ENCODE data around the gene ACSS2. TPM values are rescaled to one million over a fixed set of nuclear protein-coding genes. Genes with fewer than 3 reads are reported as not detected.

ACSS2 gene
- polyA plus RNA-seq, 2 of the 4 experiments (the other 2 are of a cell fraction), result 22.1 to 24.1 TPM

- no peak overlapping the region for H3K4me3 ChIP-seq
- no peak for DNase-seq (ENCODE audit: low read depth in 1 of 2, low spot score in 1 of 2)
- no peak overlapping the region for H3K4me2 ChIP-seq
- no peak overlapping the region for H3K27ac ChIP-seq
- ChIA-PET CTCF (interaction anchor here (0.9 to 13.1 kb wide), 3 partner anchors 12 to 86 kb away, joined by 3 to 207 read pairs (median 3); partner anchors contain the start of genes ACSS2 and GGT7), POLR2A (no interaction called here)
- WGBS (ENCODE audit: missing lambda C conversion rate), result 84% methylated on average over 8 of the region's 8 CpGs
- peaks cover 11% of the 10 kb centered on the region for H3K4me1 ChIP-seq
- ATAC-seq, result no peak
- FAIRE-seq, result no peak
- TF ChIP-seq FOSL2 (IDR thresholded peaks at IDR 0.05), result no peak
- no peak for TF ChIP-seq FOSL2 (CRISPR knock-in tag; IDR thresholded peaks at IDR 0.05)
- TF ChIP-seq NPAS2 (CRISPR knock-in tag; IDR thresholded peaks at IDR 0.05; ENCODE audit: borderline replicate concordance), result no peak
- TF ChIP-seq, protein P1, sequence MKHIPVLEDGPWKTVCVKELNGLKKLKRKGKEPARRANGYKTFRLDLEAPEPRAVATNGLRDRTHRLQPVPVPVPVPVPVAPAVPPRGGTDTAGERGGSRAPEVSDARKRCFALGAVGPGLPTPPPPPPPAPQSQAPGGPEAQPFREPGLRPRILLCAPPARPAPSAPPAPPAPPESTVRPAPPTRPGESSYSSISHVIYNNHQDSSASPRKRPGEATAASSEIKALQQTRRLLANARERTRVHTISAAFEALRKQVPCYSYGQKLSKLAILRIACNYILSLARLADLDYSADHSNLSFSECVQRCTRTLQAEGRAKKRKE (CRISPR knock-in tag; IDR thresholded peaks at IDR 0.05; ENCODE audit: low read depth), result no peak
- TF ChIP-seq, protein P2, sequence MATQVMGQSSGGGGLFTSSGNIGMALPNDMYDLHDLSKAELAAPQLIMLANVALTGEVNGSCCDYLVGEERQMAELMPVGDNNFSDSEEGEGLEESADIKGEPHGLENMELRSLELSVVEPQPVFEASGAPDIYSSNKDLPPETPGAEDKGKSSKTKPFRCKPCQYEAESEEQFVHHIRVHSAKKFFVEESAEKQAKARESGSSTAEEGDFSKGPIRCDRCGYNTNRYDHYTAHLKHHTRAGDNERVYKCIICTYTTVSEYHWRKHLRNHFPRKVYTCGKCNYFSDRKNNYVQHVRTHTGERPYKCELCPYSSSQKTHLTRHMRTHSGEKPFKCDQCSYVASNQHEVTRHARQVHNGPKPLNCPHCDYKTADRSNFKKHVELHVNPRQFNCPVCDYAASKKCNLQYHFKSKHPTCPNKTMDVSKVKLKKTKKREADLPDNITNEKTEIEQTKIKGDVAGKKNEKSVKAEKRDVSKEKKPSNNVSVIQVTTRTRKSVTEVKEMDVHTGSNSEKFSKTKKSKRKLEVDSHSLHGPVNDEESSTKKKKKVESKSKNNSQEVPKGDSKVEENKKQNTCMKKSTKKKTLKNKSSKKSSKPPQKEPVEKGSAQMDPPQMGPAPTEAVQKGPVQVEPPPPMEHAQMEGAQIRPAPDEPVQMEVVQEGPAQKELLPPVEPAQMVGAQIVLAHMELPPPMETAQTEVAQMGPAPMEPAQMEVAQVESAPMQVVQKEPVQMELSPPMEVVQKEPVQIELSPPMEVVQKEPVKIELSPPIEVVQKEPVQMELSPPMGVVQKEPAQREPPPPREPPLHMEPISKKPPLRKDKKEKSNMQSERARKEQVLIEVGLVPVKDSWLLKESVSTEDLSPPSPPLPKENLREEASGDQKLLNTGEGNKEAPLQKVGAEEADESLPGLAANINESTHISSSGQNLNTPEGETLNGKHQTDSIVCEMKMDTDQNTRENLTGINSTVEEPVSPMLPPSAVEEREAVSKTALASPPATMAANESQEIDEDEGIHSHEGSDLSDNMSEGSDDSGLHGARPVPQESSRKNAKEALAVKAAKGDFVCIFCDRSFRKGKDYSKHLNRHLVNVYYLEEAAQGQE (IDR thresholded peaks at IDR 0.05), result no peak
- no peak for TF ChIP-seq PBX3 (IDR thresholded peaks at IDR 0.05)
- TF ChIP-seq JUN (IDR thresholded peaks at IDR 0.05), result no peak
- TF ChIP-seq ELK1 (IDR thresholded peaks at IDR 0.05; ENCODE audit: low read depth, low read length), result no peak
- TF ChIP-seq POLR2AphosphoS2 (conservative IDR thresholded peaks at IDR 0.05; ENCODE audit: low read length), result no peak
- TF ChIP-seq CTCF (IDR thresholded peaks at IDR 0.05), result no peak
- no peak for TF ChIP-seq HEYL (CRISPR knock-in tag; IDR thresholded peaks at IDR 0.05)
- TF ChIP-seq, protein P3, sequence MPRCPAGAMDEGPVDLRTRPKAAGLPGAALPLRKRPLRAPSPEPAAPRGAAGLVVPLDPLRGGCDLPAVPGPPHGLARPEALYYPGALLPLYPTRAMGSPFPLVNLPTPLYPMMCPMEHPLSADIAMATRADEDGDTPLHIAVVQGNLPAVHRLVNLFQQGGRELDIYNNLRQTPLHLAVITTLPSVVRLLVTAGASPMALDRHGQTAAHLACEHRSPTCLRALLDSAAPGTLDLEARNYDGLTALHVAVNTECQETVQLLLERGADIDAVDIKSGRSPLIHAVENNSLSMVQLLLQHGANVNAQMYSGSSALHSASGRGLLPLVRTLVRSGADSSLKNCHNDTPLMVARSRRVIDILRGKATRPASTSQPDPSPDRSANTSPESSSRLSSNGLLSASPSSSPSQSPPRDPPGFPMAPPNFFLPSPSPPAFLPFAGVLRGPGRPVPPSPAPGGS (IDR thresholded peaks at IDR 0.05), result no peak
- TF ChIP-seq, protein P4, sequence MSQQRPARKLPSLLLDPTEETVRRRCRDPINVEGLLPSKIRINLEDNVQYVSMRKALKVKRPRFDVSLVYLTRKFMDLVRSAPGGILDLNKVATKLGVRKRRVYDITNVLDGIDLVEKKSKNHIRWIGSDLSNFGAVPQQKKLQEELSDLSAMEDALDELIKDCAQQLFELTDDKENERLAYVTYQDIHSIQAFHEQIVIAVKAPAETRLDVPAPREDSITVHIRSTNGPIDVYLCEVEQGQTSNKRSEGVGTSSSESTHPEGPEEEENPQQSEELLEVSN (IDR thresholded peaks at IDR 0.05; ENCODE audit: borderline replicate concordance, low read depth), result no peak
- no peak for TF ChIP-seq GATA3 (IDR thresholded peaks at IDR 0.05; ENCODE audit: borderline replicate concordance)
- H3K9me3 ChIP-seq, result no peaks in the 10 kb centered on the region
These were observed 75.2 kb downstream of the ACSS2 start for GRCh38 chr20:34951652-34952051.

DNA sequence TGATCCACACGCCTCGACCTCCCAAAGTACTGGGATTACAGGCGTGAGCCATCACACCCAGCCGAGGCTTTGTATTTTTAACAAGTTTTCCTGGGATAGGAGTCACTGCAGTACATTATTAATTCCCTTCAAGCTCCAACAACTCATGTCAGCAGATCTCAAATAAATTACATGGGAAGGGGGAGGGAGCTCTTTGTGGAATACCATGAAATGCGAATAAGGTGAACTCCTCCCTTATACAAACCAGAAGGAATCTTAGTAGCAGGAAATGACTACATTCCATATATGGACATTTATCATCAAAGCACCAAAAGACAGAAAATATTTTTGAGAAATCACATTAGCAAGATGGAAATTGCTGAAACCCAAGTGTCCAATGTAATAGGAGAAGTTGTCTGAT lies 76.3 kb downstream of the ACSS2 start:
- H3K4me3 ChIP-seq, result no peak overlapping the region
- H3K9me3 ChIP-seq, result no peaks in the 10 kb centered on the region
- H3K27ac ChIP-seq, result no peak overlapping the region
- no peak for FAIRE-seq
- WGBS (ENCODE audit: missing lambda C conversion rate), result 95% methylated on average over 5 of the region's 5 CpGs
- DNase-seq (ENCODE audit: low read depth in 1 of 2, low spot score in 1 of 2), result no peak
- POLR2A ChIA-PET, result no interaction called here
- CTCF ChIA-PET, result interaction anchor here (1.3 to 13.1 kb wide), 2 partner anchors 11 to 79 kb away, joined by 3 to 207 read pairs; partner anchors contain the start of genes ACSS2 and GGT7
- ATAC-seq, result no peak
- no peak for TF ChIP-seq RCOR1 (IDR thresholded peaks at IDR 0.05; ENCODE audit: low read depth, low read length)
- TF ChIP-seq HDAC2 (IDR thresholded peaks at IDR 0.05), result no peak
- TF ChIP-seq POLR2AphosphoS2 (conservative IDR thresholded peaks at IDR 0.05; ENCODE audit: low read length), result no peak
- TF ChIP-seq GATA3 (IDR thresholded peaks at IDR 0.05; ENCODE audit: borderline replicate concordance), result no peak
- no peak for TF ChIP-seq ZSCAN20 (CRISPR knock-in tag; IDR thresholded peaks at IDR 0.05)
- no peak for TF ChIP-seq PBX3 (IDR thresholded peaks at IDR 0.05)
- TF ChIP-seq MAFK (IDR thresholded peaks at IDR 0.05; ENCODE audit: partially characterized antibody), result no peak
- TF ChIP-seq, protein P3 (IDR thresholded peaks at IDR 0.05), result no peak
- no peak for TF ChIP-seq HOXB13 (CRISPR knock-in tag; IDR thresholded peaks at IDR 0.05; ENCODE audit: low read depth)
- no peak for TF ChIP-seq MAZ (IDR thresholded peaks at IDR 0.05; ENCODE audit: borderline replicate concordance, low read depth, low read length)
- no peak for TF ChIP-seq PHF8 (IDR thresholded peaks at IDR 0.05; ENCODE audit: borderline replicate concordance, low read depth)
- TF ChIP-seq KDM1A (IDR thresholded peaks at IDR 0.05; ENCODE audit: low read depth), result no peak
- H3K4me2 ChIP-seq, result no peak overlapping the region
- peaks cover 11% of the 10 kb centered on the region for H3K4me1 ChIP-seq
